ENCODE results near the gene TTLL10. TPM values are rescaled to one million over a fixed set of nuclear protein-coding genes. Genes with fewer than 3 reads are reported as not detected.

TTLL10 gene
- total and polyA plus RNA-seq, 2 experiments from 2014 or later, result 0.45 TPM; not detected in 1

GRCh38 chr1:1232208-1232795 is 58.6 kb downstream of the TTLL10 start, which contains the start of gene B3GALT6:
Gene B3GALT6 (plus strand): TSS chr1:1232237. CDS start chr1:1232279, 42 bp downstream.
- ATAC-seq (no peak), DNase-seq (ENCODE audit: low spot score) (peak; percentile 61)
- H3K9me3 Mint-ChIP-seq, result peaks cover 10% of the 10 kb centered on the region
- H3K79me2 ChIP-seq (replicated peaks; ENCODE audit: insufficient read depth), result peaks cover 40% of the 10 kb centered on the region
- peaks cover 8% of the 10 kb centered on the region for H4K20me1 ChIP-seq (replicated peaks; ENCODE audit: insufficient read depth)
- peak within 1 kb of the TSS; percentile 89 for H3K27ac Mint-ChIP-seq
- peak within 1 kb of the TSS; percentile 52; the same call in 1 of the 2 replicates for H2AFZ ChIP-seq
- H3K9me2 ChIP-seq (ENCODE audit: insufficient read depth), result no peaks in the 10 kb centered on the region
- peaks cover 10% of the 10 kb centered on the region; the same call in 1 of the 2 replicates for H3F3A ChIP-seq (replicated peaks; ENCODE audit: low read depth)
- H3K4me2 ChIP-seq, result peak within 1 kb of the TSS; percentile 95
- peaks cover 13% of the 10 kb centered on the region for H3K27me3 Mint-ChIP-seq (ENCODE audit: insufficient read depth, low read depth, poor library complexity)
- 0 out of 2 replicates have a peak within 1 kb of the TSS, but pooled peaks have one; percentile 55 for H3K27ac ChIP-seq (ENCODE audit: low read depth)
- H3K4me3 Mint-ChIP-seq, result peak within 1 kb of the TSS; percentile 94
- peaks cover 23% of the 10 kb centered on the region for H3K36me3 Mint-ChIP-seq (ENCODE audit: low read depth)
- H3K4me1 ChIP-seq (ENCODE audit: insufficient read depth), result peaks cover 6% of the 10 kb centered on the region
- no peaks in the 10 kb centered on the region for H3K27me3 ChIP-seq (ENCODE audit: insufficient read depth)
- H3K36me3 ChIP-seq (ENCODE audit: insufficient read depth), result no peaks in the 10 kb centered on the region
- H3K4me1 Mint-ChIP-seq, result peaks cover 18% of the 10 kb centered on the region
- TF ChIP-seq ZNF331 (CRISPR knock-in tag; IDR thresholded peaks at IDR 0.05; ENCODE audit: low read depth) (no peak), CREB1 (CRISPR knock-in tag; IDR thresholded peaks at IDR 0.05; ENCODE audit: low read depth) (no peak), POLR2AphosphoS5 (IDR thresholded peaks at IDR 0.05; ENCODE audit: low read depth) (no peak; the same call in 1 of the 2 replicates), STAT1 (IDR thresholded peaks at IDR 0.05; ENCODE audit: unreplicated experiment) (no peak), ZNF462 (CRISPR knock-in tag; IDR thresholded peaks at IDR 0.05) (no peak), ETS1 (IDR thresholded peaks at IDR 0.05) (no peak), NANOG (IDR thresholded peaks at IDR 0.05; ENCODE audit: borderline replicate concordance) (no peak), EZH2 (IDR thresholded peaks at IDR 0.05; ENCODE audit: low read depth, unreplicated experiment) (no peak), ZNF114 (CRISPR knock-in tag; IDR thresholded peaks at IDR 0.05) (no peak), EZH2phosphoT487 (IDR thresholded peaks at IDR 0.05; ENCODE audit: unreplicated experiment) (no peak), REST (IDR thresholded peaks at IDR 0.05; ENCODE audit: unreplicated experiment) (no peak), JUNB (IDR thresholded peaks at IDR 0.05; ENCODE audit: unreplicated experiment) (no peak)
- peak within 1 kb of the TSS; percentile 93 for H3K4me3 ChIP-seq

Data from GM23338 (cell line).